GM10266 (cell line): Measurements from ENCODE around the gene CLMP.

Experiments
- DNase-seq: peaks from one replicate; pipeline ENCODE4 v3.0.0; 2012; ENCODE audit errors: extremely low spot score
- CTCF ChIP-seq: IDR thresholded peaks from 2 replicates; pipeline ENCODE4 v1.5.1; 2012; ENCODE audit warnings: mild to moderate bottlenecking, low read depth; ENCODE audit not compliant: control insufficient read depth, insufficient read depth; ENCODE audit errors: missing control alignments

CLMP gene

GRCh38 chr11:123216249-123216648 lies 21.2 kb upstream of the CLMP start:
- no peak for DNase-seq

GRCh38 chr11:123214940-123215339 lies 19.9 kb upstream of the CLMP start:
- no peak for DNase-seq
- TF ChIP-seq CTCF, result no peak

More at GRCh38 chr11:123216249-123216648, 21.2 kb upstream of the CLMP start:
- TF ChIP-seq CTCF, result no peak

GRCh38 chr11:123214396-123214795 lies 19.3 kb upstream of the CLMP start:
- DNase-seq, result no peak
- TF ChIP-seq CTCF, result no peak

- DNase-seq, result no peak
- no peak for TF ChIP-seq CTCF
These were observed 18.3 kb upstream of the CLMP start for GRCh38 chr11:123213307-123213771.

GRCh38 chr11:123212406-123212805 lies 17.4 kb upstream of the CLMP start:
- DNase-seq, result no peak
- no peak for TF ChIP-seq CTCF

- TF ChIP-seq CTCF, result no peak
- no peak for DNase-seq
These were observed 16.9 kb upstream of the CLMP start for GRCh38 chr11:123211981-123212380.

- no peak for DNase-seq
- TF ChIP-seq CTCF, result no peak
These were observed 16.3 kb upstream of the CLMP start for GRCh38 chr11:123211149-123211852.
